Activated CD4-positive, CD25-positive, alpha-beta regulatory T cell (primary cell): ENCODE results near the gene RPLP2.

Experiments used
- DNase-seq, 4 experiments: peaks; one replicate each; lab custom pipeline; 2025; lab: John Stamatoyannopoulos, UW

The RPLP2 gene

DNA sequence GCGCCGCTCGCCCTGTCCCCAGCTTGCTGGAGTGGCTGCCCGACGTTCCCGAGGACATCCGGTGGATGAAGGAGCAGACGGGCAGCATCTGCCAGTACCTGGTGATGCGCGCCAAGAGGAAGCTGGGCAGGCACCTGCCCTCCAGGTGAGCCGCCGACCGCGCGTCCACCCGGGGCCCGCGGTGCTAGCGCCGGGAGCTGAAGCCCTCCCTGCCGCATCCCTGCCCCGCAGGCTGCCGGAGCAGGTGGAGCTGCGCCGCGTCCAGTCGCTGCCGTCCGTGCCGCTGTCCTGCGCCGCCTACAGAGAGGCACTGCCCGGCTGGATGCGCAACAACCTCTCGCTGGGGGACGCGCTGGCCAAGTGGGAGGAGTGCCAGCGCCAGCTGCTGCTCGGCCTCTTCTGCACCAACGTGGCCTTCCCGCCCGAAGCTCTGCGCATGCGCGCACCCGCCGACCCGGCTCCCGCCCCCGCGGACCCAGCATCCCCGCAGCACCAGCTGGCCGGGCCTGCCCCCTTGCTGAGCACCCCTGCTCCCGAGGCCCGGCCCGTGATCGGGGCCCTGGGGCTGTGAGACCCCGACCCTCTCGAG lies 14.6 kb downstream of the RPLP2 start:
- DNase-seq, result no peak

DNA sequence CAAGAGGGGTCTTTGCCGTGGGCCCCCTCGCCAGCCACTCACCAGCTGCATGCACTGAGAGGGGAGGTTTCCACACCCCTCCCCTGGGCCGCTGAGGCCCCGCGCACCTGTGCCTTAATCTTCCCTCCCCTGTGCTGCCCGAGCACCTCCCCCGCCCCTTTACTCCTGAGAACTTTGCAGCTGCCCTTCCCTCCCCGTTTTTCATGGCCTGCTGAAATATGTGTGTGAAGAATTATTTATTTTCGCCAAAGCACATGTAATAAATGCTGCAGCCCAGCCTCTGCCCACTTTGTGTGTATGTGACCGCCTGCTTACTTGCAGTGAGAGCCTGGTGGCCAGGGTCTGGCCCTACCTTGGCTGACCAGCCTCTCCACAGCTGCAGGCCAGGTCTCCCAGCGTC lies 15.2 kb downstream of the RPLP2 start:
- no peak for DNase-seq

DNA sequence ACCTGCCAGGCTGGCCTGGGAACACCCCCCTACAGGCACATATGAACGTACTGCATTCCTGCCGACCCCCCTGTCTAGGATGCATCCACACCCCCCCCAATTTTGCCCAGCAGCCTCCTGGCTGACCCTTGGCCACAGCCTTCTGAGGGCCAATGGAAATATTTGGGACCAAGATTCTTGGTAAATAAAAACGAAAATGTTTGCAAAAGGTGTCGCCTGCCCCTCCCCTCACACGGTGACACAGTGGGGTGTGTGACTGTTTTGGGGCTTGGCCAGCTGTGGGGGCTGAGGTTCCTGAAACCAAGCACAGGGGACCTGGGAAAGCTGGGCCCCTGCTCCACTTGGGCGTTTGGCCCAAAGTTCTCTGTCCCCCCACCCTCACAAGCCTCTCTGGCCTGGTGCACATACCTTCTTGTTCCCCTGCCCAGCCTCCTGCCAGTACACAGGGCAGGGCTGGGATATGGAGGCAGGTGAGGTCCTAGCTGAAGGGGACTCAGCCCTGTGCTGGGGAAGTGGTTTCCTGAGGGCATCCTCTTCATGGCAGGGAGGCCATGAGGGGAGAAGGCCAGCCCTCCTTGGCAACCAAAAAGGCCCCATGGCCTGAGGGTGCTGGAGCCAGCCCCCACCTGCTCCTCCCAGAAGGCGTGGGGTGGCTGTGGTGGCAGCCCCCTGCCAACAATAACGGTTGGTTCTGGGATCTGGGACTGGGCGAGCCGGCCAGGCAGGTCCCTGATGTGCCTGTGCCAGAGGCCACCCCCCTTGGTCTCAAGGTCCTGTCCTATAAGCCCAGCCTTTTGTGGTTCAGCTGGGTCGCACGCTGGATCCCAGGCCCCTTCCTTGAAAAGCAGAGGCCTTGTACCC lies 15.8 kb downstream of the RPLP2 start:
- no peak for DNase-seq

DNA sequence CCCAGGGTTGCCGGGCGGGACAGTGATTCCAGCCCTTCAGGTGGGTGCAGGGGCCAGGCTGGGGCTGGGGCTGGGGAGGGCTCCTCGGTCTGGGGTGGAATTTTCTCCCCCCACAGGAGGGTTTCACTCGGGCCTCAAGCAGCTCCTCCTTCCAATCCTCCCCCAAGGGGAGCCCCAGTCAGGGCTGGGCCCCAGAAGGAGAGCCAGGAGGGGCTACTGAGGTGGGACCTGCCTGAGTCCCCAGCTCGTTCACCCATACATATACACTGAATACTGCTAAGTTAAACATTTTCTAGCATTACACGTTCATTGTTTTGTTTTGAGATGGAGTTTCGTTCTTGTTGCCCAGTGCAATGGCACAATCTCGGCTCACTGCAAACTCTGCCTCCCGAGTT lies 16.5 kb downstream of the RPLP2 start:
- DNase-seq, result no peak

DNA sequence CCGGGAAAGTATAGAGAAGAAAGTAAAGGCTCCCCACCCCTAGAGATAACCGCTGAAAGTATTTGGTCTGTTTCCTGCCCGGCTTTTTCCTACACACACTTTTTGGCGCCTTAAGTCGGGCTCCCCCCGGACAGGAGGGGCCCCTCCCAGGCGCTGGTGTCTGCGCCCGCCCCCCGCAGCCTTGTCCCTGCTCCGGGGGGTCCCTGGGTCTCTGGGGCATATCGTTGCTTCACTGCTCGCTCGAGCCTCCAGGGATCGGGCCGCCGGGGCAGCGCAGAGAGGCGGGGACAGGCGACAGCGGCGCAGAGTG lies 17.0 kb downstream of the RPLP2 start:
- no peak for DNase-seq

DNA sequence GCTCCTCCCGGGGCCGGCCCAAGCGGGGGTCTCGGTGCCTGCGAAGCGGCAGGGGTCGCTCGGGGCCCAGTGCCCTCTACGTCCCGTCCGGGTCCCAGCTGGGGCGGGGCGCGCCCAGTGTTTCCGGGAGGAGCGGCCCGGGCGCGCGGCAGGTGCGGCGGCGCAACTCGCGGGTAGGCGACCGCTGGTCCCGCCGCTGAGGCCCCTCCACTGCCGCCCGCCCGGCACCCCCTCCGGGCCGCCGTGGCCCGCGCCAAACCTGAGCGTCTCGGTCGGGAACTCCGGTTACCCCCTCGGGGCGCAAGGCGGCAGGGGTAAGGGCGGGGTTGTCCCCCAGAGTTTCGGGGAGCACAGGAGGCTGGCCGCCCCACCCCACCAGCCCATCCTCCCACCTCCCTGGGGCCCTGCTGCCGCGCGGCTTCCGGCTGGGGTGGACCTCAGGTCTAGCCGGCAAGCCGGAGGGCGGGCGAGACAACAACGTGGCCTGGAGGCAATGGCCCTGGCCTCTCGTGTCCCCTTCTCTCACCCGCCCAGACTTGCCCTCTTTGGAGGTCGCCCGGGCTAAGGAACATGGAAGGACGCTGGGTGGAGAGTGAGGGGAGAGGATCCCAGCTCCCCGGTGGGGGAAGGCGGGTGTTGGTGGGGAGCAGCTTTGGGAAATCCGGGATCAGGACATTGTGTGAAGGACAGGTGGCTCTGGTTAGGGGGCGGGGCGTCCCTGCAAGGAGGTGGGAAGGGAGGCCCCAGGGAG lies 17.6 kb downstream of the RPLP2 start:
- no peak for DNase-seq

DNA sequence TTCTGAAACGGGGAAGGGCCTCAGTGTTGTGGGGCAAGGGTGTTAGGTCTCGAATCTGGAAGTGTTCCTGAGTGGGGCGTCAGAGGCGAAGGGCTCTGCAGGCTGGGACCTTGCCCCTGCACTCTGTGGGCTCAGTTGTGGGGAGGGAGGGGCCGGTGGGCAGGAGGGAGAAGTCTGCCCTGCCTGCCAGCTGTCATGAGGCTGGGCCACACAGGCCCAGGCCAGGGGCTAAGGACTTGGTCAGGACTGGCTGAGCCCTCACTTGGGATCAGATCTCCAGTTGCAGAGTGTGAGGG lies 18.1 kb downstream of the RPLP2 start, which contains the start of gene CRACR2B:
Gene CRACR2B (plus strand): TSS at position 23 of the 296 bp plus-strand sequence. CDS start 689 bp downstream, outside the sequence.
- DNase-seq, result no peak

DNA sequence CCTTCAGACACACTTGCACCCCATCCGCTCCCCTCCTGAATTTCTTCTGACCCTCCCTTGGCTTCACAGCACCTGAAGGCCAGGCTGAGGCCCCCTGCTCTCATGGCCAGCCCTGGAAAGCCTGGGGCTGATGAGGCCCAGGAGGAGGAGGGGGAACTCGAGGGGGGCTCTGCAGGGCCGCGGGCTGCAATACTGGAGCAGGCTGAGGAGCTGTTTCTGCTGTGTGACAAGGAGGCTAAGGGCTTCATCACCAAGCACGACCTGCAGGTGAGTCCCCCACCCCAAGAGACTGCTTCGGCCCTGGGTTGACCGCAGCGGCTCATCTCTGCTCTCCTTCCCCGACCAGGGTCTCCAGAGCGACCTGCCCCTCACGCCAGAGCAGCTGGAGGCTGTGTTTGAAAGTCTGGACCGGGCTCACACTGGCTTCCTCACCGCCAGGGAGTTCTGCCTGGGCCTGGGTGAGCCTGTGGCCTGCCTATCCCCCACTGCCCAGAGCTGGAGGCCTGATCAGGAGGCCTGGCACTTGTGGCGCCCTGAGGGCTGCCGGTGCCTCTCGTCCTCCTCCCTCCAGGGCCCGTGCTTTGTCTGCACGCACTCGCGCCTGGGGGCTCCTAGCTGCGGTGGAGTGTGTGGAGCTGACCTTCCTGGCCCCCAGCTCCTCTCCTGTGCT lies 18.9 kb downstream of the RPLP2 start:
- DNase-seq, result no peak

DNA sequence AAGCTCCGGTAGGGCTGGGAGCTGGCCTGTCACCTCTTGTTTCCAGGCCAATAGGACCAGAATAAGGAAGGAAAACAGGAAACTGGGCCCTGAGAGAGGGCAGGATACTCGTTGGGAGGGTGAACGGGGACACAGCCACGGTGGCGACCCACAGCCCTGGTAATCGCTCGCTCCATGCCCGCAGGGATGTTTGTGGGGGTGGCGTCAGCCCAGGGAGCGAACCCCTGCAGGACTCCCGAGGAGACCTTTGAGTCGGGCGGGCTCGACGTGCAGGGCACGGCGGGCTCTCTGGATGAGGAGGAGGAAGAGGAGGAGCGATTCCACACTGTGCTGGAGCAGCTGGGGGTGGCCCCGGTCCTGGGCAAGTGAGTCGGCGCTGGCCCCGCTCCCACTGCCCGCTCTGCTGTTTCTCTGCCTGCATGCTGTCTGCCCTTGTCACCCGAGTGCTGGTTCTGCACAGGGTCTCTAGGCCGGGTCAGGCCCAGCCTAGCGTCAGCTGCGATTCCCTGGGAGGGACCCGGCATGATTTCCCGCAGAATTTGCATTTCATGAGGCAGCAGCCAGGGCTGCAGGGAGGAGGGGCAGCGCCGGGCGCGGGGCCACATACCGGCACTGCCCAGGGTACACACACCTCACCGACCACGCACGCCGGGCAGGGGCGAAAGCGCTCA lies 19.5 kb downstream of the RPLP2 start:
- no peak for DNase-seq

DNA sequence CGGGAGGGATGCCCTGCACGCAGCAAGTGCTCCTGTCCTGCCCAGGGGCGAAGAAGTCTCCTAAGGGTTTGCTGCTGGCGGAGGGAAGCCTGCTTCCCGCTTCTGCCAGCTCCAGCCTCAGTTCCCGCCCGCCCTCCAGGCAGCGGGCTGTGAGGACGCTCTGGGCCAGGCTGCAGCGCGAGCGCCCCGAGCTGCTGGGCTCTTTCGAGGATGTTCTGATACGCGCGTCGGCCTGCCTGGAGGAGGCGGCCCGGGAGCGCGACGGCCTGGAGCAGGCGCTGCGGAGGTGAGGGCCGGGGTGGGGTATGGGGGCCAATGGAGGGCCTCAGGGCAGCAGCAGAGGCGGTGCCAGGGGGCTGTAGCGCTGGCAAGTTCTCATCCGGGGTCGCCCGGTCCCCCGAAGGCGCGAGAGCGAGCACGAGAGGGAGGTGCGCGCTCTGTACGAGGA lies 20.1 kb downstream of the RPLP2 start:
- no peak for DNase-seq

DNA sequence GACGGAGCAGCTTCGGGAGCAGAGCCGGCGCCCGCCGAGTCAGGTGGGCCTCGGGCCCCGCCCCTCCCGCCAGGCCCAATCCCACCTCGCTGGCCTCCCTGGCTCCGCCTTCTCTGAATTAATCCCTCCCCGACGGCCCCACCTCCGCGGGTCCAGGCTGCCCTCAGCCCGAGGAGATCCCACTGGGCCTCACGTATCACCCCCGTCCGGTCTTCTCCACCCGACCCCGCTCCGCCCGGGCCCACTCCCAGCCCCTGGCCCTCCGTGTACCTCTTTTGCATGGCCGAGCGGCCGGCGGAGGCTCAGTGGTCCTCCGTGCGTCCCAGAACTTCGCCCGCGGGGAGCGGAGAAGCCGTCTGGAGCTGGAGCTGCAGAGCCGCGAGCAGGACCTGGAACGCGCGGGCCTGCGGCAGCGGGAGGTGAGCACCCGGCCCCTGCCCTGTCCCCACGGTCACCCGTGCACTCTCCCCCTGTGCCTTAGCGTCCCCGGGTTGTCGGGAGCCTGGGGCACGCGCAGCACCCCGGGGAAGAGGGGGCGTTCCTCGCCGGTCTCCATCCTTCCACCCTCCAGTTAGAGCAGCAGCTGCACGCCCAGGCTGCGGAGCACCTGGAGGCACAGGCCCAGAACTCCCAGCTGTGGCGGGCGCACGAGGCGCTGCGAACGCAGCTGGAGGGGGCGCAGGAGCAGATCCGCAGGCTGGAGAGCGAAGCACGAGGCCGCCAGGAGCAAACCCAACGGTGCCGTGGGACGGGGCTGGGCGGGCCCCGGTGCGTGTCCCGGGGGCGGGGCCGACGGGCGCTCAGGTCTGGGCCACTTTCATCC lies 20.7 kb downstream of the RPLP2 start:
- DNase-seq, result peak in 2 of 4 experiments; percentile 21 to 50

DNA sequence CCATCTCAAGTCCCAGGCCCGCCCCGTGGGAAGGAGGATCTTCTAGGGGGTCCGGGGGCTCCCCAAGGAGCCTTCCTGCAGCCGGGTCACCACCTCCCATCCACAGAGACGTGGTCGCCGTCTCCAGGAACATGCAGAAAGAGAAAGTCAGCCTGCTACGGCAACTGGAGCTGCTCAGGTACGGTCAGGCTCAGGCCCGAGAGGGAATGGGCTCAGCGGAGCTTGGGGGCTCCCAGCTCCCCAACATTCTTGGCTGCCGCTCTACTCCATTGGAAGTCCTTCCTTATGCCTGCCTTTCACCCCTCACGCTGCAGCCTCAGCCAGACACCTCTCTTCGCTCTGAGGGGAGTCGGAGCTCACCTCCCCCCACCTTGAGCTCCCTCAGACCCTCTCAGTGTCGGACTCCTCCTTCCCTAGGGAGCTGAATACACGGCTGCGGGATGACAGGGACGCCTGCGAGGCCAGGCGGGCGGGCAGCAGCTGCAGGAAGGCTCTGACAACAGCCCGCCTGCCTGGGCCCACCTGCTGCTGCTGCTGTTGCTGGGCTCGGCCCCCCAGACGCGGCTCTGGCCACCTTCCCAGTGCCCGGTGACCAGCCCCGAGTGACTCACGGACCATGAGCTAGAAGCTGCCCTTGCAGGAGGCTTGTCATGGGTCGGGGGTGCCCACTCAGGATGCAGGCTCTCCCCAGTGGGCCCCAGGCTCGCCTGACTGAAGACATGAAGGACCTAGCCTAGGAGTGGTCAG lies 21.5 kb downstream of the RPLP2 start:
- no peak for DNase-seq

DNA sequence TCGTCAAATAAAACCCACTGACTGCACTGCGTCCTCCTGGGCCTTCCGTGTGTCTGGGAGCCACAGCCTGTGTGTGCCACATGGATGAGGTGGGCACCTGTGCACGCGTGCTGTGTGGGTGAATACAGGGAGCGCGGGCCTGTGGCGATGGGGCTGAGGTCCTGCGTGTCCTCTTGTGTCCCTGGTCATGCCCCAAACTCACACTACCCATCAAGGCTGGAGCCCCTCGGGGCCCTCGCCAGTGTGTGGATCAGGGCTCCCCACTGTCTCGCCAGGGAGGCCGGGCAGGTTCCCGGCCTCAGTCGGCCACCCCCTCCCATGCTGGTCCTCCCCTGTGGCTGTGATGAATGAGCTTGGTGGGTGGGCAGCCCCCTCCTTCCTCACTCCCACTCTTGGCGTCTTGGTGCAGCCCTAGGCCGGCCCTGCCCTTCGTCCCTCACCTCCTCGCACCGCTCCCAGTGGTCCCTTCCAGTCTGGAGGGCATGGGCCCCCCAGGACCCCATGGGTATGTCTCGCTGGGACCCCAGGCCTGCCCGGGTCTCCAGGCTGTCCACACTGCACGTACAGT lies 22.3 kb downstream of the RPLP2 start:
- no peak for DNase-seq

DNA sequence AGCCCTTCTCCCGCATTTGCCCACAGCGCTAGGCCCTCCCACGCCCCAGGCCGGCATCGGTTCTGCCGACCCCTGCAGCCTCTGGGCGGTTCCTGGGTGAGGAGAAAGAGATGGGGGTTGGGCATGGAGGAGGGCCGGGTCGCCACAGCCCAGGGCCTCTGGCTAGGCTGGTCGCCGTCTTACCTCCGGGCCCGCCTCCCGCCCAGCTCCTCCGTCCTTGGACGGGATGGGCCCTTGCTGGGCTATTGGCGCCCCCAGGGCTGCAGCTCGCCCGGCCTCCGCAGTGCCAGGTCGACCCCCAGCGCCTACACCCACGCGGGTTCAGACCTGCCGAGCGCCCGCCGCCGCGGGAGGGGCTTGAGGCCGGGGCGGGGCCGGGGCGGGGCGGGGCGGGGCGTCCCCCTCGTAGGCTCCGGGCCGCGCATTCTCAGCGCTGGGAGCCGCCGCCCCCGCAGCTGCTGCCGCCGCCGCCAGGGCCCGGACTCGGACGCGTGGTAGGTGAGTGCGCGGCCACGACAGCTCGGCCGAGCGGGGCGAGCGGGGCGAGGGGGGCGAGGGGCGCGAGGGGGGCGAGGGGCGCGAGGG lies 22.9 kb downstream of the RPLP2 start, which contains the start of gene CD151:
Gene CD151 (plus strand): TSS at position 424 of the 585 bp plus-strand sequence. CDS start 3,118 bp downstream, outside the sequence.
- peak in 2 of 4 experiments; percentile 26 to 37 for DNase-seq

DNA sequence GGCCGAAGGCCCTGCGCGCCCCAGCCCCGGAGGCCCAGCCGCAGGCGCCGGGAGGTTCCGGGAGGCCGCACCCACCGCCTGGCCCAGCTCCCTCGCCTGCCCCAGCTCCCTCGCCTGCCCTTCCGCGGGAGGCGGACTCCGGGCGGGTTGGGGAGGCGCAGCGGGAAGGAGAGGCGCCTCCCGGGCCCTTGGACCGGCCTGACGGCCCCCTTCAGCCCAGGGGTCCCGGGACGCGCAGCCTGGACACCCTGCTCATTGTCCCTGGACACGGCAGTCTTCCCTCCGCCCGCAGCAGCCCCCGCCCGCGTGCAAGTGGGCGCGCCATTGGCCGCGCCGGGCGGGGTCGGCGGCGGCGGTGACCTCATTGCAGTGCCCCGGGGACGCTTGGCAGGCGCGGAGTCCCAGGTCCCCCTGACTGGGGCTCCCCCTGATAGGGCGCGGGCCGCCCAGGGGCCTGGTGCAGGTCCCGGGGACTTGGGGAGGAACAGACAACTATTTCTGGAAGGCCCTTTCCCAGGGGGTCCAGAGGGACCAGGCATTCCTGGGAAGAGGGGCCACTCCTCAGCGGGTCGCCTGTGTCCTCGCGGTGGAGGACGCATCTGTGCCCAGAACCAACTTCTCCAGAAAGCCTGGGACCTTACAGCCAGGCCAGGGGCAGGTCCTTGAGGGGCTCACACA lies 23.5 kb downstream of the RPLP2 start:
- no peak for DNase-seq

DNA sequence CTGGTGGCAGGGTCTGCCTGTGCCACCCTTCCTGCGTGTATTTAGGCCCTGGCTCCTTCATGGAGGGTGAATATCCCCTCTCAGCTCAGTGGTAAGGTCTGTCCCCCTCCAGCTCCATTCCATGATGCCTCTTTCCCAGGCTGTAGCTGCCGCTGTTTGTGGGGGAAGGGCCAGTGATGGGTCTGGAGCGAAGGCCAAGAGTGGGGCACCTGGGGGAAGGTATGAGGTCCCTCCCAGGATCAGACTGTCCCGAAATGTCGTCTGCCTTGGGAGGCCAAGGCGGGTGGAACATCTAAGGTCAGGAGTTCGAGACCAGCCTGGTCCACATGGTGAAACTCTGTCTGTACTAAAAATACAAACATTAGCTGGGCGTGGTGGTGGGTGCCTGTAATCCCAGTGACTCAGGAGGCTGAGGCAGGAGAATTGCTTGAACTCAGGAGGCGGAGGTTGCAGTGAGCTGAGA lies 24.1 kb downstream of the RPLP2 start:
- no peak for DNase-seq

DNA sequence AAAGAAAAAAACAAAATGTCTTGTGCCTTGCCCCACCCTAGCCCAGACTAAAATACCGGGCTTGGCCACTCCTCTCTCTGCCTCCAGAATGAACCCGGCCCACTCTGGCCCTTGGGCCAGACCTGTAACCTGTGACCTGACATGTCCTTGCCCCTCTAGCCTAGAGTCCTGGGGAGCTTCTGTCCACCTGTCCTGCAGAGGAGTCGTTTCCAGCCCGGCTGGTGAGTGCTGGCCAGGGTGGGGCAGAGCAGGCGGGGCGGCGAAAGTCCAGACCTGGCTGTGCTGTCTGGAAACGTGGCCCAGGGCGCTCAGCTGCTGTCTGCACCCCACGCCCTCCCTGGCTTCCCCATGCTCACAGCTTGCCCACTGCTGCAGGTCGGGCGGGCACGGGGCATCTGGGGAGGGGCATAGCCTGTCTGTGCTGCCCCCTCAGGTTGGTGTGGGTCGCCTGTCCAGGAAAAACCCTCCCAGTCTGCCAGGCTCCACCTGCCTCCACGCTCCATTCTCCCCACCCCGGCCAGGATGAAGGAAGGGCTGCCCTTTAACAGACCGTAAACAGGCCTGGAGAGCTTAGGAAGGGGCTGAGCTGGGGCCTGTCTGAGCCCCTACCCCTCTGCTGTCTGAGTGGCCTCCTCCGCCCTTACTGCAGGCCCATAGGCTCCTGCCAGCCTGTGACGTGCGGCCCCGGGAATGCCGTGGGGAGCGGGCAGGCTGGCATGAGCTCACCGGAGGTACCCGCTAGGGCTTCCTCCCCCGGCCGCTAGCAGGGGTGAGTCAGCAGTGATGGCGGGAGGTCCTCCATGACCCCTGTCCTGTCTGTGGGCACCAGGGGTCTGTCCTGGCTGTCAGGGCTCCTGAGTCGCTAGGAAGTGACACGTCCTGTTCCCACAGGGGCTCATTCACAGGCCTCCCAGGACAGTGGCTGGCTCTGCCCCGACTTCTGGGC lies 24.9 kb downstream of the RPLP2 start:
- DNase-seq, result no peak

DNA sequence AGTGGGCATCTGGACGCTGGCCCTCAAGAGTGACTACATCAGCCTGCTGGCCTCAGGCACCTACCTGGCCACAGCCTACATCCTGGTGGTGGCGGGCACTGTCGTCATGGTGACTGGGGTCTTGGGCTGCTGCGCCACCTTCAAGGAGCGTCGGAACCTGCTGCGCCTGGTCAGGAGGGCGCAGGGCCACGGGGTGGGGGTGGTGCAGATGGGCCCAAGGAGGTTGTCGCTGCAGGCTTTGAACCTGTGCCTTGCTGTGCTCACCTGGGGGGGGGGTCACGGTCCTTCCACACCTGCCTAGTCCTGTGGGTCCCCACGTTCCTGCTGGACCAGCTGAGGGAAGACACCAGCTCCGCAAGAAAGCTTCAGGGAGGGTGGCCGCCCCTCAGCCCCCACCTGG lies 26.5 kb downstream of the RPLP2 start:
- DNase-seq, result no peak
